Liver (tissue), 3 donors: ENCODE data around the gene DCAF11.

Experiments used
- ATF3 ChIP-seq: IDR thresholded peaks from 2 replicates; pipeline ENCODE4 v1.6.1; 2016; ENCODE audit warnings: antibody characterized with exemption
- FOXA1 ChIP-seq: IDR thresholded peaks from 2 replicates; pipeline ENCODE4 v1.6.1; 2016; ENCODE audit warnings: antibody characterized with exemption
- GABPA ChIP-seq, 2 donors: IDR thresholded peaks in 1 of 2; conservative IDR thresholded peaks in 1 of 2; 2 replicates each; pipeline ENCODE4 v1.6.1; 2016; ENCODE audit warnings: antibody characterized with exemption in 2 of 2, mild to moderate bottlenecking in 1 of 2, moderate library complexity in 1 of 2
- JUND ChIP-seq, 2 donors: IDR thresholded peaks; 2 replicates each; pipeline ENCODE4 v1.6.1; 2016; ENCODE audit warnings: antibody characterized with exemption in 2 of 2
- MAX ChIP-seq: IDR thresholded peaks from 2 replicates; pipeline ENCODE4 v1.6.1; 2016; ENCODE audit warnings: antibody characterized with exemption
- SP1 ChIP-seq: IDR thresholded peaks from 2 replicates; pipeline ENCODE4 v1.6.1; 2018; ENCODE audit warnings: antibody characterized with exemption, mild to moderate bottlenecking
- TAF1 ChIP-seq: conservative IDR thresholded peaks from 2 replicates; pipeline ENCODE4 v1.6.1; 2016; ENCODE audit warnings: antibody characterized with exemption, mild to moderate bottlenecking
- YY1 ChIP-seq: IDR thresholded peaks from 2 replicates; pipeline ENCODE4 v1.6.1; 2016; ENCODE audit warnings: antibody characterized with exemption, mild to moderate bottlenecking
- TF ChIP-seq, protein P1 (sequence below): fragments of 150-350 bp; IDR thresholded peaks from 2 replicates; pipeline ENCODE4 v1.5.1; 2017; ENCODE audit warnings: improper control_type of control experiment, low read depth, low read length; ENCODE audit not compliant: missing input control
- TF ChIP-seq, protein P2 (sequence below): IDR thresholded peaks from 2 replicates; pipeline ENCODE4 v1.6.1; 2016; ENCODE audit warnings: antibody characterized with exemption
- TF ChIP-seq, protein P3 (sequence below): IDR thresholded peaks from 2 replicates; pipeline ENCODE4 v1.6.1; 2016; ENCODE audit warnings: antibody characterized with exemption, mild to moderate bottlenecking
- donor health status: healthy.
- donor health status: healthy.

DNA sequence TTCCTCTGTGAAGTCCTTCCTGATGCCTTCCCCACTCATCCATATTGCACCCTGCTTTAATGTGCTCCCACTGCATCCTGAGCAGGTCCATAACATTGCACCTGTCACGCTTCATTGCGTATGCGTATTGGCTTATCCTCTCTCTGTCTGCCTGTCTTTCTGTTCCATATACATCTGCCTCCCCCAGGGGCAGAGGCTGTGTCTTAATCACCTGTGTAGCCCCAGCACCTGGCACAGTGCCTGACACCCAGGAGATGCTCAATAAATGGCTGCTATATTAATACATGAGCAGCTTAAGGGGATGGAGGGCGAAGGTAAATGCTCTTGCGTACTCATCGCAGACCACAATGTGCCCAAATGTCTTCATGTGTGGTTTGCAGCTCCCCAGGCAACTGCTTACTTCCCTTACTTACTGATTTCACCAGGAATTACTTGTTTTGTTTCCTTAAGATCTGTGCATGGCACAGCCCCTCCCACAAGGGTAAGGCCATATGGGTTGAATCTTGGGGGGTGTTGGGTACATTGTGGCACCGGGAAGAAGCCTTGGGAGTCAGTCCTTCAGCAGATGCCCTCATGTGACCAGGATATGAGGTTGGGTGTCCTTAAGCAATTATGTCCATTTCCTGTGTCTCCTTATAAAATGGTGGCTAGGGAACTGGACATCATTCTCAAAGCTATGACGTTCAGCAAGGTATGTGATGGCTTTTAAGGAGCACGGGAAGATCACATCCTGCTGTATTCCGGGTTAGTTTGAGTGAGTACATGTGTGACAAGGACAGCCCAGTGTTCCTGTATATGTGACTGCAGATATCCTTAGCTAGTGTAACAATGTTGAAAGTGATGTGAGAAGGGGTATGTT is 44.1 kb upstream of the DCAF11 start:
- TF ChIP-seq ATF3 (no peak), MAX (no peak), TAF1 (no peak), SP1 (no peak), YY1 (no peak), JUND (IDR thresholded peaks at IDR 0.05) (no peak), FOXA1 (no peak), GABPA (IDR thresholded peaks at IDR 0.05 in 1 of 2, conservative IDR thresholded peaks at IDR 0.05 in 1 of 2) (no peak)
- TF ChIP-seq, protein P1, sequence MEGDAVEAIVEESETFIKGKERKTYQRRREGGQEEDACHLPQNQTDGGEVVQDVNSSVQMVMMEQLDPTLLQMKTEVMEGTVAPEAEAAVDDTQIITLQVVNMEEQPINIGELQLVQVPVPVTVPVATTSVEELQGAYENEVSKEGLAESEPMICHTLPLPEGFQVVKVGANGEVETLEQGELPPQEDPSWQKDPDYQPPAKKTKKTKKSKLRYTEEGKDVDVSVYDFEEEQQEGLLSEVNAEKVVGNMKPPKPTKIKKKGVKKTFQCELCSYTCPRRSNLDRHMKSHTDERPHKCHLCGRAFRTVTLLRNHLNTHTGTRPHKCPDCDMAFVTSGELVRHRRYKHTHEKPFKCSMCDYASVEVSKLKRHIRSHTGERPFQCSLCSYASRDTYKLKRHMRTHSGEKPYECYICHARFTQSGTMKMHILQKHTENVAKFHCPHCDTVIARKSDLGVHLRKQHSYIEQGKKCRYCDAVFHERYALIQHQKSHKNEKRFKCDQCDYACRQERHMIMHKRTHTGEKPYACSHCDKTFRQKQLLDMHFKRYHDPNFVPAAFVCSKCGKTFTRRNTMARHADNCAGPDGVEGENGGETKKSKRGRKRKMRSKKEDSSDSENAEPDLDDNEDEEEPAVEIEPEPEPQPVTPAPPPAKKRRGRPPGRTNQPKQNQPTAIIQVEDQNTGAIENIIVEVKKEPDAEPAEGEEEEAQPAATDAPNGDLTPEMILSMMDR = no peak
- TF ChIP-seq, protein P2, sequence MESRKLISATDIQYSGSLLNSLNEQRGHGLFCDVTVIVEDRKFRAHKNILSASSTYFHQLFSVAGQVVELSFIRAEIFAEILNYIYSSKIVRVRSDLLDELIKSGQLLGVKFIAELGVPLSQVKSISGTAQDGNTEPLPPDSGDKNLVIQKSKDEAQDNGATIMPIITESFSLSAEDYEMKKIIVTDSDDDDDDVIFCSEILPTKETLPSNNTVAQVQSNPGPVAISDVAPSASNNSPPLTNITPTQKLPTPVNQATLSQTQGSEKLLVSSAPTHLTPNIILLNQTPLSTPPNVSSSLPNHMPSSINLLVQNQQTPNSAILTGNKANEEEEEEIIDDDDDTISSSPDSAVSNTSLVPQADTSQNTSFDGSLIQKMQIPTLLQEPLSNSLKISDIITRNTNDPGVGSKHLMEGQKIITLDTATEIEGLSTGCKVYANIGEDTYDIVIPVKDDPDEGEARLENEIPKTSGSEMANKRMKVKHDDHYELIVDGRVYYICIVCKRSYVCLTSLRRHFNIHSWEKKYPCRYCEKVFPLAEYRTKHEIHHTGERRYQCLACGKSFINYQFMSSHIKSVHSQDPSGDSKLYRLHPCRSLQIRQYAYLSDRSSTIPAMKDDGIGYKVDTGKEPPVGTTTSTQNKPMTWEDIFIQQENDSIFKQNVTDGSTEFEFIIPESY = no peak
- TF ChIP-seq, protein P3, sequence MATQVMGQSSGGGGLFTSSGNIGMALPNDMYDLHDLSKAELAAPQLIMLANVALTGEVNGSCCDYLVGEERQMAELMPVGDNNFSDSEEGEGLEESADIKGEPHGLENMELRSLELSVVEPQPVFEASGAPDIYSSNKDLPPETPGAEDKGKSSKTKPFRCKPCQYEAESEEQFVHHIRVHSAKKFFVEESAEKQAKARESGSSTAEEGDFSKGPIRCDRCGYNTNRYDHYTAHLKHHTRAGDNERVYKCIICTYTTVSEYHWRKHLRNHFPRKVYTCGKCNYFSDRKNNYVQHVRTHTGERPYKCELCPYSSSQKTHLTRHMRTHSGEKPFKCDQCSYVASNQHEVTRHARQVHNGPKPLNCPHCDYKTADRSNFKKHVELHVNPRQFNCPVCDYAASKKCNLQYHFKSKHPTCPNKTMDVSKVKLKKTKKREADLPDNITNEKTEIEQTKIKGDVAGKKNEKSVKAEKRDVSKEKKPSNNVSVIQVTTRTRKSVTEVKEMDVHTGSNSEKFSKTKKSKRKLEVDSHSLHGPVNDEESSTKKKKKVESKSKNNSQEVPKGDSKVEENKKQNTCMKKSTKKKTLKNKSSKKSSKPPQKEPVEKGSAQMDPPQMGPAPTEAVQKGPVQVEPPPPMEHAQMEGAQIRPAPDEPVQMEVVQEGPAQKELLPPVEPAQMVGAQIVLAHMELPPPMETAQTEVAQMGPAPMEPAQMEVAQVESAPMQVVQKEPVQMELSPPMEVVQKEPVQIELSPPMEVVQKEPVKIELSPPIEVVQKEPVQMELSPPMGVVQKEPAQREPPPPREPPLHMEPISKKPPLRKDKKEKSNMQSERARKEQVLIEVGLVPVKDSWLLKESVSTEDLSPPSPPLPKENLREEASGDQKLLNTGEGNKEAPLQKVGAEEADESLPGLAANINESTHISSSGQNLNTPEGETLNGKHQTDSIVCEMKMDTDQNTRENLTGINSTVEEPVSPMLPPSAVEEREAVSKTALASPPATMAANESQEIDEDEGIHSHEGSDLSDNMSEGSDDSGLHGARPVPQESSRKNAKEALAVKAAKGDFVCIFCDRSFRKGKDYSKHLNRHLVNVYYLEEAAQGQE = no peak
